Central memory CD8-positive, alpha-beta T cell (primary cell): ENCODE data around the gene HAGH.

Experiments
- ATAC-seq: fragments of 150-1000 bp; cut with Tn5 transposase; replicated peaks from 2 replicates; pipeline ENCODE4 v1.10.0; 2022; ENCODE audit warnings: mild to moderate bottlenecking, moderate FRiP score, moderate number of reproducible peaks; ENCODE audit not compliant: poor library complexity, severe bottlenecking; ENCODE audit errors: extremely low read depth
- DNase-seq, 2 donors: peaks; one replicate each; pipeline ENCODE4 v3.0.0; 2021; ENCODE audit warnings: low spot score in 2 of 2
- H3K27ac Mint-ChIP-seq: one replicate; pipeline ENCODE4 v1.8.0; 2022; ENCODE audit warnings: low read depth, mild to moderate bottlenecking, moderate library complexity, mixed read lengths
- H3K27me3 Mint-ChIP-seq: one replicate; pipeline ENCODE4 v1.8.0; 2022; ENCODE audit warnings: mixed read lengths
- H3K36me3 Mint-ChIP-seq: one replicate; pipeline ENCODE4 v1.8.0; 2022; ENCODE audit warnings: mild to moderate bottlenecking, moderate library complexity, mixed read lengths; ENCODE audit not compliant: insufficient read depth
- H3K4me1 Mint-ChIP-seq: one replicate; pipeline ENCODE4 v1.8.0; 2022; ENCODE audit warnings: mixed read lengths
- H3K4me3 Mint-ChIP-seq: one replicate; pipeline ENCODE4 v1.8.0; 2022; ENCODE audit warnings: mild to moderate bottlenecking, moderate library complexity, mixed read lengths
- H3K9me3 Mint-ChIP-seq: one replicate; pipeline ENCODE4 v1.8.0; 2022; ENCODE audit warnings: mixed read lengths

Gene HAGH

GRCh38 chr16:1762879-1763520 is 63.6 kb downstream of the HAGH start:
- Mint-ChIP-seq H3K27ac (no peak overlapping the region), H3K36me3 (peaks cover 19% of the 10 kb centered on the region), H3K4me1 (no peaks in the 10 kb centered on the region), H3K4me3 (no peak overlapping the region), H3K9me3 (no peaks in the 10 kb centered on the region), H3K27me3 (no peaks in the 10 kb centered on the region)
- no peak for DNase-seq
- no peak for ATAC-seq

- ATAC-seq, result no peak
- H3K4me1 Mint-ChIP-seq, result peaks cover 6% of the 10 kb centered on the region
- H3K4me3 Mint-ChIP-seq, result no peak overlapping the region
- H3K36me3 Mint-ChIP-seq, result peaks cover 21% of the 10 kb centered on the region
- no peak for DNase-seq
- no peaks in the 10 kb centered on the region for H3K27me3 Mint-ChIP-seq
- no peaks in the 10 kb centered on the region for H3K9me3 Mint-ChIP-seq
- no peak overlapping the region for H3K27ac Mint-ChIP-seq
Observed at GRCh38 chr16:1762196-1762878, 64.3 kb downstream of the HAGH start.

GRCh38 chr16:1761751-1762150 is 64.9 kb downstream of the HAGH start:
- Mint-ChIP-seq H3K27ac (no peak overlapping the region), H3K27me3 (no peaks in the 10 kb centered on the region), H3K4me1 (peaks cover 8% of the 10 kb centered on the region), H3K4me3 (no peak overlapping the region), H3K9me3 (no peaks in the 10 kb centered on the region), H3K36me3 (peaks cover 22% of the 10 kb centered on the region)
- ATAC-seq (no peak), DNase-seq (no peak)

- ATAC-seq, result no peak
- Mint-ChIP-seq H3K36me3 (peaks cover 21% of the 10 kb centered on the region), H3K27ac (no peak overlapping the region), H3K27me3 (no peaks in the 10 kb centered on the region), H3K4me1 (peaks cover 8% of the 10 kb centered on the region), H3K4me3 (no peak overlapping the region), H3K9me3 (no peaks in the 10 kb centered on the region)
- DNase-seq, result no peak
Observed at GRCh38 chr16:1760911-1761310, 65.7 kb downstream of the HAGH start.

GRCh38 chr16:1759511-1759910 is 67.1 kb downstream of the HAGH start:
- H3K4me3 Mint-ChIP-seq, result no peak overlapping the region
- peaks cover 26% of the 10 kb centered on the region for H3K36me3 Mint-ChIP-seq
- H3K4me1 Mint-ChIP-seq, result peaks cover 8% of the 10 kb centered on the region
- no peak overlapping the region for H3K27ac Mint-ChIP-seq
- H3K9me3 Mint-ChIP-seq, result no peaks in the 10 kb centered on the region
- DNase-seq (no peak), ATAC-seq (no peak)
- H3K27me3 Mint-ChIP-seq, result no peaks in the 10 kb centered on the region

GRCh38 chr16:1758923-1759322 is 67.7 kb downstream of the HAGH start:
- H3K27ac Mint-ChIP-seq, result no peak overlapping the region
- no peak overlapping the region for H3K4me3 Mint-ChIP-seq
- H3K4me1 Mint-ChIP-seq, result peaks cover 8% of the 10 kb centered on the region
- H3K27me3 Mint-ChIP-seq, result no peaks in the 10 kb centered on the region
- DNase-seq (no peak), ATAC-seq (no peak)
- peaks cover 24% of the 10 kb centered on the region for H3K36me3 Mint-ChIP-seq
- no peaks in the 10 kb centered on the region for H3K9me3 Mint-ChIP-seq

GRCh38 chr16:1757714-1758461 is 68.7 kb downstream of the HAGH start:
- no peak for DNase-seq
- Mint-ChIP-seq H3K4me3 (no peak overlapping the region), H3K27ac (peak overlapping the region; percentile 53), H3K27me3 (no peaks in the 10 kb centered on the region), H3K36me3 (peaks cover 24% of the 10 kb centered on the region), H3K4me1 (peaks cover 8% of the 10 kb centered on the region), H3K9me3 (no peaks in the 10 kb centered on the region)
- ATAC-seq, result no peak
